Glutamatergic neuron (in vitro differentiated cells): ENCODE results near the gene ITPR1. TPM values are rescaled to one million over a fixed set of nuclear protein-coding genes. Genes with fewer than 3 reads are reported as not detected.

Experiments
- DNase-seq: peaks from one replicate; pipeline ENCODE4 v3.0.0; 2022
- H3K27ac Mint-ChIP-seq: one replicate; pipeline ENCODE4 v1.8.0; 2020; ENCODE audit warnings: mild to moderate bottlenecking, mixed read lengths, inconsistent platforms; ENCODE audit not compliant: unreplicated experiment
- H3K27me3 Mint-ChIP-seq: one replicate; pipeline ENCODE4 v1.8.0; 2020; ENCODE audit warnings: mild to moderate bottlenecking, moderate library complexity, mixed read lengths, inconsistent platforms; ENCODE audit not compliant: unreplicated experiment
- H3K36me3 Mint-ChIP-seq: one replicate; pipeline ENCODE4 v1.8.0; 2020; ENCODE audit warnings: mild to moderate bottlenecking, mixed read lengths, inconsistent platforms; ENCODE audit not compliant: unreplicated experiment
- H3K4me1 Mint-ChIP-seq: one replicate; pipeline ENCODE4 v1.8.0; 2020; ENCODE audit warnings: mild to moderate bottlenecking, low read depth, mixed read lengths, inconsistent platforms; ENCODE audit not compliant: unreplicated experiment
- H3K4me3 Mint-ChIP-seq: one replicate; pipeline ENCODE4 v1.8.0; 2020; ENCODE audit warnings: mild to moderate bottlenecking, mixed read lengths, inconsistent platforms; ENCODE audit not compliant: unreplicated experiment
- H3K9me3 Mint-ChIP-seq: one replicate; pipeline ENCODE4 v1.8.0; 2020; ENCODE audit warnings: mild to moderate bottlenecking, moderate library complexity, mixed read lengths, inconsistent platforms; ENCODE audit not compliant: unreplicated experiment
- CTCF ChIP-seq: fragments of 200-600 bp; sonication (generic); IDR thresholded peaks from one replicate; pipeline ENCODE4 v1.5.0; 2021; ENCODE audit not compliant: partially characterized antibody, unreplicated experiment
- total RNA-seq: library from RNA; stranded (reverse); fragmentation: NEBNext Ultra II Directional; extraction: Animal tissue kit (Norgen Biotek cat#: 25700); gene quantifications from one replicate; pipeline ENCODE4 v1.2.1, GENCODE V29; 2021; ENCODE audit not compliant: unreplicated experiment

ITPR1 gene
- total RNA-seq, 1 donor from 2014 or later, result 6.9 TPM

DNA sequence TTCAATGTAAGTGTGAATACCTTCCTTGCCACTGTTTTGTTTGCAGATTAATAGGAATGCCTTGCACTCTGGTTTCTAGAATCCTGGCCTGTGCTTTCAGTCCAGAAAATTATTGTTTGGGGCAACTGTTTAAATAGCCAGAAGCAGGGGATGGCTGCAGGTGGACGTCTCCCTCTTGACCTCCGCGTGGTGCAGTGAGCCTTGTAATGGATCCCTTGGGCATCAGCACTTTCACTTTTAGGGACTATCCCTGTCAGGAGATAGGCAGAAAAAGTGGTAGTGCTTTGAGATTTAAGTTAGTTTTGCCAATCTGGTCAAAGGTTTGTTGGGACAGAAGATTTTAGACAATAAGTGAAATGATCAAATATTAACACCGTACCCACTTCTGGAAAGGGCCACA is 307.4 kb downstream of the ITPR1 start:
- Mint-ChIP-seq H3K27ac (no peak overlapping the region), H3K9me3 (no peaks in the 10 kb centered on the region), H3K36me3 (no peaks in the 10 kb centered on the region), H3K4me1 (no peaks in the 10 kb centered on the region), H3K27me3 (no peaks in the 10 kb centered on the region), H3K4me3 (no peak overlapping the region)
- TF ChIP-seq CTCF, result no peak
- DNase-seq, result no peak

DNA sequence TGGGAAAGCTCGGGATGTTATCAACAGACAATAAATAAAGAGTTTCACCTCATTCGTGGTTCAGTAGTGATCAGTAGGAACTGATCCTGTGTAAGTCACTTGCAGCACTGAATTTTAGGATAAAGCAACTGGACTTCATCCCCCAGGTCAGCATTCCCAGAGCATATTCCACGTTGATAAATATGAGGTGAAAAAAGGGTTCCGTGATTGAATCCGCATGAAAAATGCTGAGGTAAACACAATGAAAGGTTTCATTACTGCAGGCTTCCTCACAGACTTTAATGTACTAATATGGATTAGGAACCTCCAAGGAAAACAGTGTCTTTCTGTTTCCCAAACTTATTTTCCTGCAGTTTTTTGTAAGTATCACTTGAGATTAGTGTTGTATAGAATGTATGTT is 308.7 kb downstream of the ITPR1 start:
- Mint-ChIP-seq H3K9me3 (no peaks in the 10 kb centered on the region), H3K27me3 (no peaks in the 10 kb centered on the region), H3K4me1 (no peaks in the 10 kb centered on the region), H3K4me3 (no peak overlapping the region), H3K36me3 (no peaks in the 10 kb centered on the region), H3K27ac (no peak overlapping the region)
- DNase-seq, result no peak
- TF ChIP-seq CTCF, result no peak

DNA sequence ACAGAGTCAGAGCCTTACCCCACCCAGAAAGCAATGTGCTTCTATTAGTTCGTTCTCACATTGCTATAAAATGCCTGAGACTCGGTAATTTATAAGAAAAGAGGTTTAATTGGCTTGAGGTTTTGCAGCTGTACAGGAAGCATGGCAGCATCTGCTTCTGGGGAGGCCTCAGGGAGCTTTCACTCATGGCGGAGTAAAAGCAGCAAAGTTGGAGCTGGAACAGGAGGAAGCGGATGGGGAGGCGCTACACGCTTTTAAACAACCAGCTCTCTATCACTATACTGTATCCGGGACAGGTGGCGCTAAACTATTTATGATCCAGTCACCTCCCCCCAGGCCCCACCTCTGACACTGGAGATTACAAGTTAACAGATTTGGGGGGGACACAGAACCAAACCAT is 309.8 kb downstream of the ITPR1 start:
- no peaks in the 10 kb centered on the region for H3K9me3 Mint-ChIP-seq
- no peak overlapping the region for H3K27ac Mint-ChIP-seq
- no peak overlapping the region for H3K4me3 Mint-ChIP-seq
- H3K36me3 Mint-ChIP-seq, result no peaks in the 10 kb centered on the region
- no peaks in the 10 kb centered on the region for H3K27me3 Mint-ChIP-seq
- no peak for TF ChIP-seq CTCF
- H3K4me1 Mint-ChIP-seq, result no peaks in the 10 kb centered on the region
- DNase-seq, result no peak

GRCh38 chr3:4804161-4805058 is 311.3 kb downstream of the ITPR1 start:
- DNase-seq, result no peak
- Mint-ChIP-seq H3K27me3 (no peaks in the 10 kb centered on the region), H3K4me1 (no peaks in the 10 kb centered on the region), H3K27ac (no peak overlapping the region), H3K4me3 (no peak overlapping the region), H3K36me3 (no peaks in the 10 kb centered on the region), H3K9me3 (no peaks in the 10 kb centered on the region)
- no peak for TF ChIP-seq CTCF

GRCh38 chr3:4805662-4806061 is 312.5 kb downstream of the ITPR1 start:
- H3K27ac Mint-ChIP-seq, result no peak overlapping the region
- no peaks in the 10 kb centered on the region for H3K36me3 Mint-ChIP-seq
- no peaks in the 10 kb centered on the region for H3K9me3 Mint-ChIP-seq
- no peak for DNase-seq
- peaks cover 2% of the 10 kb centered on the region for H3K4me1 Mint-ChIP-seq
- TF ChIP-seq CTCF, result no peak
- no peak overlapping the region for H3K4me3 Mint-ChIP-seq
- H3K27me3 Mint-ChIP-seq, result no peaks in the 10 kb centered on the region
